ENCODE measurements around the gene ST6GALNAC3. TPM values are rescaled to one million over a fixed set of nuclear protein-coding genes. Genes with fewer than 3 reads are reported as not detected.

The ST6GALNAC3 gene
- total and polyA plus RNA-seq, 2 experiments from 2014 or later, result 29.4 to 33.3 TPM

- no peak overlapping the region for H3K27ac ChIP-seq
- no peak overlapping the region for H3K4me3 ChIP-seq
- no peaks in the 10 kb centered on the region for H4K20me1 ChIP-seq (ENCODE audit: insufficient read depth, poor library complexity, severe bottlenecking)
- no peak overlapping the region for H2AFZ ChIP-seq
- TF ChIP-seq CTCF (IDR thresholded peaks at IDR 0.05; ENCODE audit: poor library complexity), result no peak
- no peak for TF ChIP-seq EZH2 (IDR thresholded peaks at IDR 0.05; ENCODE audit: borderline replicate concordance)
- TF ChIP-seq EZH2phosphoT487 (IDR thresholded peaks at IDR 0.05; ENCODE audit: low read depth, severe bottlenecking, unreplicated experiment), result no peak
- H3K4me1 ChIP-seq (ENCODE audit: insufficient read depth), result peaks cover 3% of the 10 kb centered on the region
- no peak for DNase-seq (ENCODE audit: low spot score)
- 90% methylated on average over 3 of the region's 3 CpGs for WGBS (ENCODE audit: low lambda C conversion rate, missing lambda C conversion rate)
- H3K79me2 ChIP-seq, result no peaks in the 10 kb centered on the region
- no peaks in the 10 kb centered on the region for H3K9me2 ChIP-seq (replicated peaks; ENCODE audit: insufficient read depth)
- no peaks in the 10 kb centered on the region for H3K36me3 ChIP-seq (replicated peaks; ENCODE audit: insufficient read depth, low read depth)
- H3K27me3 ChIP-seq, result no peaks in the 10 kb centered on the region
- no peak overlapping the region for H3K4me2 ChIP-seq
- no peaks in the 10 kb centered on the region for H3K9me3 ChIP-seq (ENCODE audit: low read depth)
Measured at GRCh38 chr1:76593618-76594017, 519.1 kb downstream of the ST6GALNAC3 start.

GRCh38 chr1:76595024-76595423 is 520.5 kb downstream of the ST6GALNAC3 start:
- H3K4me3 ChIP-seq, result no peak overlapping the region
- DNase-seq (ENCODE audit: low spot score), result peak; percentile 5
- no peak overlapping the region for H3K27ac ChIP-seq
- H3K79me2 ChIP-seq, result no peaks in the 10 kb centered on the region
- no peak overlapping the region for H2AFZ ChIP-seq
- no peaks in the 10 kb centered on the region for H4K20me1 ChIP-seq (ENCODE audit: insufficient read depth, poor library complexity, severe bottlenecking)
- peaks cover 3% of the 10 kb centered on the region for H3K4me1 ChIP-seq (ENCODE audit: insufficient read depth)
- WGBS (ENCODE audit: low lambda C conversion rate, missing lambda C conversion rate), result 64% methylated on average over 4 of the region's 4 CpGs
- H3K9me3 ChIP-seq (ENCODE audit: low read depth), result no peaks in the 10 kb centered on the region
- TF ChIP-seq EZH2phosphoT487 (IDR thresholded peaks at IDR 0.05; ENCODE audit: low read depth, severe bottlenecking, unreplicated experiment), result no peak
- H3K4me2 ChIP-seq, result no peak overlapping the region
- H3K9me2 ChIP-seq (replicated peaks; ENCODE audit: insufficient read depth), result no peaks in the 10 kb centered on the region
- no peaks in the 10 kb centered on the region for H3K27me3 ChIP-seq
- H3K36me3 ChIP-seq (replicated peaks; ENCODE audit: insufficient read depth, low read depth), result no peaks in the 10 kb centered on the region

GRCh38 chr1:76601465-76601864 is 526.9 kb downstream of the ST6GALNAC3 start:
- Histone ChIP-seq H3K4me1 (ENCODE audit: insufficient read depth) (no peaks in the 10 kb centered on the region), H3K4me2 (no peak overlapping the region), H3K27me3 (no peaks in the 10 kb centered on the region), H4K20me1 (ENCODE audit: insufficient read depth, poor library complexity, severe bottlenecking) (no peaks in the 10 kb centered on the region), H2AFZ (no peak overlapping the region), H3K27ac (no peak overlapping the region), H3K36me3 (replicated peaks; ENCODE audit: insufficient read depth, low read depth) (no peaks in the 10 kb centered on the region), H3K79me2 (no peaks in the 10 kb centered on the region), H3K9me2 (replicated peaks; ENCODE audit: insufficient read depth) (no peaks in the 10 kb centered on the region), H3K9me3 (ENCODE audit: low read depth) (no peaks in the 10 kb centered on the region), H3K4me3 (no peak overlapping the region)
- DNase-seq (ENCODE audit: low spot score), result no peak
- no peak for TF ChIP-seq EZH2phosphoT487 (IDR thresholded peaks at IDR 0.05; ENCODE audit: low read depth, severe bottlenecking, unreplicated experiment)
- WGBS (ENCODE audit: low lambda C conversion rate, missing lambda C conversion rate), result 76% methylated on average over 2 of the region's 2 CpGs

- WGBS (ENCODE audit: low lambda C conversion rate, missing lambda C conversion rate), result 38% methylated on average over 3 of the region's 3 CpGs
Measured at GRCh38 chr1:76607717-76608116, 533.2 kb downstream of the ST6GALNAC3 start.

GRCh38 chr1:76611770-76612445 is 537.4 kb downstream of the ST6GALNAC3 start:
- Histone ChIP-seq H2AFZ (no peak overlapping the region), H3K36me3 (replicated peaks; ENCODE audit: insufficient read depth, low read depth) (no peaks in the 10 kb centered on the region), H3K4me3 (no peak overlapping the region), H3K27me3 (no peaks in the 10 kb centered on the region), H4K20me1 (ENCODE audit: insufficient read depth, poor library complexity, severe bottlenecking) (no peaks in the 10 kb centered on the region), H3K9me2 (replicated peaks; ENCODE audit: insufficient read depth) (no peaks in the 10 kb centered on the region), H3K9me3 (ENCODE audit: low read depth) (no peaks in the 10 kb centered on the region), H3K79me2 (no peaks in the 10 kb centered on the region), H3K4me2 (no peak overlapping the region), H3K27ac (no peak overlapping the region), H3K4me1 (ENCODE audit: insufficient read depth) (peaks cover 3% of the 10 kb centered on the region)
- TF ChIP-seq EZH2 (IDR thresholded peaks at IDR 0.05; ENCODE audit: borderline replicate concordance) (no peak), CTCF (IDR thresholded peaks at IDR 0.05; ENCODE audit: poor library complexity) (no peak), EZH2phosphoT487 (IDR thresholded peaks at IDR 0.05; ENCODE audit: low read depth, severe bottlenecking, unreplicated experiment) (no peak)
- no peak for DNase-seq (ENCODE audit: low spot score)
- WGBS (ENCODE audit: low lambda C conversion rate, missing lambda C conversion rate), result 95% methylated on average over 5 of the region's 5 CpGs

More at GRCh38 chr1:76607717-76608116, 533.2 kb downstream of the ST6GALNAC3 start:
- H2AFZ ChIP-seq, result no peak overlapping the region
- no peaks in the 10 kb centered on the region for H4K20me1 ChIP-seq (ENCODE audit: insufficient read depth, poor library complexity, severe bottlenecking)
- no peak overlapping the region for H3K4me2 ChIP-seq
- no peaks in the 10 kb centered on the region for H3K9me3 ChIP-seq (ENCODE audit: low read depth)
- no peaks in the 10 kb centered on the region for H3K4me1 ChIP-seq (ENCODE audit: insufficient read depth)
- H3K36me3 ChIP-seq (replicated peaks; ENCODE audit: insufficient read depth, low read depth), result no peaks in the 10 kb centered on the region
- TF ChIP-seq EZH2phosphoT487 (IDR thresholded peaks at IDR 0.05; ENCODE audit: low read depth, severe bottlenecking, unreplicated experiment) (no peak), EZH2 (IDR thresholded peaks at IDR 0.05; ENCODE audit: borderline replicate concordance) (no peak)
- no peaks in the 10 kb centered on the region for H3K27me3 ChIP-seq
- H3K4me3 ChIP-seq, result no peak overlapping the region
- no peaks in the 10 kb centered on the region for H3K79me2 ChIP-seq
- H3K27ac ChIP-seq, result no peak overlapping the region
- DNase-seq (ENCODE audit: low spot score), result peak; percentile 58
- H3K9me2 ChIP-seq (replicated peaks; ENCODE audit: insufficient read depth), result no peaks in the 10 kb centered on the region

All from hepatocyte (in vitro differentiated cells).